Esophagus squamous epithelium (tissue), 4 donors: ENCODE measurements around the gene MINDY3.

Experiments used
- CTCF ChIP-seq, 6 experiments: fragments of 450-650 bp in 4 of 6; fragments of 200-600 bp in 2 of 6; sonication (generic) in 2 of 6; IDR thresholded peaks; one replicate each; pipeline ENCODE4 v1.5.1; 2016 to 2019; ENCODE audit warnings: antibody characterized with exemption in 6 of 6, mild to moderate bottlenecking in 4 of 6, moderate library complexity in 4 of 6
- POLR2A ChIP-seq, 4 donors: fragments of 450-650 bp; IDR thresholded peaks; one replicate each; pipeline ENCODE4 v1.6.1; 2017; ENCODE audit warnings: antibody characterized with exemption in 4 of 4, mild to moderate bottlenecking in 4 of 4, moderate library complexity in 3 of 4

GRCh38 chr10:15754937-15755336 is 105.4 kb downstream of the MINDY3 start:
- TF ChIP-seq CTCF (IDR thresholded peaks at IDR 0.05) (no peak), POLR2A (IDR thresholded peaks at IDR 0.05) (no peak)
